ENCODE data around the gene PNPLA7.

DNA sequence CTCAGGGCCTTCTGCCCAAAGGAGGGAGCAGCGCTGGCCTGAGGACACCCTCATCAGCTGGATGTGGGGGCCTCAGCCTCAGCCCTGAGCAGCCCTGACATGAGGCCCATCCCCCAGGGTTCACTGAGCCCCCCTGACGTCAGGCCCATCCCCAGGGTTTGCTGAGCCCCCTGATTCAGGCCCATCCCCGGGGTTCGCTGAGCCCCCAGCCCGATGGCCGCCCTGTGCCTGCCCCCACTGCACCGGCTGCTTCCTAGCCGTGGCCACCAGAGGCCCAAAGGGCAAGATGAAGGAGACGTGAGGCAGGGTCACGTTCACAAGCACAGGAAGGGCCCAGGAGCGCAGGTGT lies 71.6 kb downstream of the PNPLA7 start:
- TF ChIP-seq CTCF (IDR thresholded peaks at IDR 0.05) (no peak), POLR2AphosphoS5 (IDR thresholded peaks at IDR 0.05; ENCODE audit: insufficient read depth in 1 of 2, low read depth in 1 of 2) (no peak)
